Astrocyte (in vitro differentiated cells and primary cell): ENCODE measurements around the gene ZBTB8B.

Source experiments
- EZH2 ChIP-seq: IDR thresholded peaks from 2 replicates; pipeline ENCODE4 v1.6.1; 2012; ENCODE audit warnings: mild to moderate bottlenecking, low read length, inconsistent platforms; ENCODE audit not compliant: insufficient read depth
- TF ChIP-seq, protein P1 (sequence below): IDR thresholded peaks from 2 replicates; pipeline ENCODE4 v1.5.1; 2011; ENCODE audit warnings: low read depth, mild to moderate bottlenecking, inconsistent platforms, low read length, moderate library complexity; ENCODE audit not compliant: insufficient read depth

DNA sequence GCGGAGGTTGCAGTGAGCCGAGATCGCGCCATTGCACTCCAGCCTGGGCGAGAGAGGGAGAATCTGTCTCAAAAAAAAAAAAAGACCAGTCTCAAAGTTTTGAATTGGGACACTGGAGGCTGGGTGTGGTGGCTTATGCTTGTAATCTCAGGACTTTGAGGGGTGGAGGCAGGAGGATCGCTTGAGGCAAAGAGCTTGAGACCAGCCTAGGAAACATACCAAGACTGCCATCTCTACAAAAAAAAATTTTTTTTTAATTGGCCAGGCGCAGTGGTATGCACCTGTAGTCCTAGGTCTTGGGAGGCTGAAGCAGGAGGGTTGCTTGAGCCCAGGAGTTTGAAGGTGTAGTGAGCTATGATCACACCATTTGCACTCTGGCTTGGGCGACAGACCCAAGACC, 3.9 kb downstream of the ZBTB8B start:
- TF ChIP-seq, protein P1, sequence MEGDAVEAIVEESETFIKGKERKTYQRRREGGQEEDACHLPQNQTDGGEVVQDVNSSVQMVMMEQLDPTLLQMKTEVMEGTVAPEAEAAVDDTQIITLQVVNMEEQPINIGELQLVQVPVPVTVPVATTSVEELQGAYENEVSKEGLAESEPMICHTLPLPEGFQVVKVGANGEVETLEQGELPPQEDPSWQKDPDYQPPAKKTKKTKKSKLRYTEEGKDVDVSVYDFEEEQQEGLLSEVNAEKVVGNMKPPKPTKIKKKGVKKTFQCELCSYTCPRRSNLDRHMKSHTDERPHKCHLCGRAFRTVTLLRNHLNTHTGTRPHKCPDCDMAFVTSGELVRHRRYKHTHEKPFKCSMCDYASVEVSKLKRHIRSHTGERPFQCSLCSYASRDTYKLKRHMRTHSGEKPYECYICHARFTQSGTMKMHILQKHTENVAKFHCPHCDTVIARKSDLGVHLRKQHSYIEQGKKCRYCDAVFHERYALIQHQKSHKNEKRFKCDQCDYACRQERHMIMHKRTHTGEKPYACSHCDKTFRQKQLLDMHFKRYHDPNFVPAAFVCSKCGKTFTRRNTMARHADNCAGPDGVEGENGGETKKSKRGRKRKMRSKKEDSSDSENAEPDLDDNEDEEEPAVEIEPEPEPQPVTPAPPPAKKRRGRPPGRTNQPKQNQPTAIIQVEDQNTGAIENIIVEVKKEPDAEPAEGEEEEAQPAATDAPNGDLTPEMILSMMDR, result no peak
- TF ChIP-seq EZH2, result no peak
